ENCODE data around the gene MEIKIN. TPM values are rescaled to one million over a fixed set of nuclear protein-coding genes. Genes with fewer than 3 reads are reported as not detected.
A peak's percentile ranks its signal among the peaks of the same experiment; 100 is the strongest.

MEIKIN gene
- total RNA-seq, 4 donors from 2014 or later, result not detected

GRCh38 chr5:131810510-131811249 lies 134.8 kb downstream of the MEIKIN start:
- H3K27ac ChIP-seq (replicated peaks in 1 of 4), result peak overlapping the region; percentile 19 to 48 (median 34)
- no peak for TF ChIP-seq EP300 (IDR thresholded peaks at IDR 0.05)
- TF ChIP-seq, protein P1, sequence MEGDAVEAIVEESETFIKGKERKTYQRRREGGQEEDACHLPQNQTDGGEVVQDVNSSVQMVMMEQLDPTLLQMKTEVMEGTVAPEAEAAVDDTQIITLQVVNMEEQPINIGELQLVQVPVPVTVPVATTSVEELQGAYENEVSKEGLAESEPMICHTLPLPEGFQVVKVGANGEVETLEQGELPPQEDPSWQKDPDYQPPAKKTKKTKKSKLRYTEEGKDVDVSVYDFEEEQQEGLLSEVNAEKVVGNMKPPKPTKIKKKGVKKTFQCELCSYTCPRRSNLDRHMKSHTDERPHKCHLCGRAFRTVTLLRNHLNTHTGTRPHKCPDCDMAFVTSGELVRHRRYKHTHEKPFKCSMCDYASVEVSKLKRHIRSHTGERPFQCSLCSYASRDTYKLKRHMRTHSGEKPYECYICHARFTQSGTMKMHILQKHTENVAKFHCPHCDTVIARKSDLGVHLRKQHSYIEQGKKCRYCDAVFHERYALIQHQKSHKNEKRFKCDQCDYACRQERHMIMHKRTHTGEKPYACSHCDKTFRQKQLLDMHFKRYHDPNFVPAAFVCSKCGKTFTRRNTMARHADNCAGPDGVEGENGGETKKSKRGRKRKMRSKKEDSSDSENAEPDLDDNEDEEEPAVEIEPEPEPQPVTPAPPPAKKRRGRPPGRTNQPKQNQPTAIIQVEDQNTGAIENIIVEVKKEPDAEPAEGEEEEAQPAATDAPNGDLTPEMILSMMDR (IDR thresholded peaks at IDR 0.05), result peak; percentile 31 to 40 (median 38)
- TF ChIP-seq POLR2AphosphoS5 (IDR thresholded peaks at IDR 0.05), result no peak
- WGBS, result 6% methylated on average over 3 of the region's 3 CpGs

GRCh38 chr5:131796793-131797693 lies 148.4 kb downstream of the MEIKIN start, which contains the start of gene FNIP1:
Gene FNIP1, minus strand, starts transcription at chr5:131797017. Its CDS starts 96 bp downstream, at chr5:131796921.
- Histone ChIP-seq H3K36me3 (no peaks in the 10 kb centered on the region), H3K4me3 (peak within 1 kb of the TSS; percentile 80 to 99 (median 90)), H3K4me1 (peaks cover 5 to 46% (median 40%) of the 10 kb centered on the region in 4 donors), H3K27me3 (no peaks in the 10 kb centered on the region), H3K27ac (replicated peaks in 1 of 4) (peak within 1 kb of the TSS; percentile 99 to 100 (median 99)), H3K9me3 (no peaks in the 10 kb centered on the region)
- peak; percentile 100 for DNase-seq (ENCODE audit: extremely low spot score)
- TF ChIP-seq EP300 (IDR thresholded peaks at IDR 0.05) (no peak), POLR2A (IDR thresholded peaks at IDR 0.05; ENCODE audit: low read depth) (peak; percentile 94), POLR2AphosphoS5 (IDR thresholded peaks at IDR 0.05) (peak; percentile 98)
- TF ChIP-seq, protein P1 (IDR thresholded peaks at IDR 0.05), result no peak
- WGBS, result under 1% methylated on average over 30 of the region's 79 CpGs
- intact Hi-C loops (cut with DNase I), result loop anchor here (5.0 to 10.0 kb wide), 4 partner anchors 112 to 632 kb away; partner anchors contain the start of gene HINT1

More at GRCh38 chr5:131810510-131811249, 134.8 kb downstream of the MEIKIN start:
- H3K9me3 ChIP-seq, result no peaks in the 10 kb centered on the region
- no peaks in the 10 kb centered on the region for H3K36me3 ChIP-seq
- intact Hi-C loops (cut with DNase I), result loop anchor here (1.0 to 5.0 kb wide), 2 partner anchors 198 to 223 kb away; no protein-coding TSS in a partner anchor
- H3K4me1 ChIP-seq, result peaks cover 7 to 16% (median 14%) of the 10 kb centered on the region in 4 donors
- no peaks in the 10 kb centered on the region for H3K27me3 ChIP-seq
- no peak for DNase-seq (ENCODE audit: extremely low spot score)
- H3K4me3 ChIP-seq, result no peak overlapping the region

- H3K27me3 ChIP-seq, result no peaks in the 10 kb centered on the region
- peaks cover 12 to 55% (median 49%) of the 10 kb centered on the region in 4 donors for H3K4me1 ChIP-seq
- WGBS, result under 1% methylated on average over 22 of the region's 56 CpGs
- peak overlapping the region; percentile 99 to 100 (median 99) for H3K27ac ChIP-seq (replicated peaks in 1 of 4)
- intact Hi-C loops (cut with DNase I), result loop anchor here (5.0 to 10.0 kb wide), 4 partner anchors 111 to 631 kb away; partner anchors contain the start of gene HINT1
- peak overlapping the region; percentile 80 to 99 (median 90) for H3K4me3 ChIP-seq
- DNase-seq (ENCODE audit: extremely low spot score), result peak; percentile 93
- no peaks in the 10 kb centered on the region for H3K36me3 ChIP-seq
- no peaks in the 10 kb centered on the region for H3K9me3 ChIP-seq
- TF ChIP-seq EP300 (IDR thresholded peaks at IDR 0.05) (no peak), POLR2AphosphoS5 (IDR thresholded peaks at IDR 0.05) (peak in 1 of 2 donors; percentile 70), POLR2A (IDR thresholded peaks at IDR 0.05; ENCODE audit: low read depth) (no peak)
- TF ChIP-seq, protein P1 (IDR thresholded peaks at IDR 0.05), result no peak
Measured at GRCh38 chr5:131795879-131796792, 149.3 kb downstream of the MEIKIN start.

- 38% methylated on average over 6 of the region's 6 CpGs for WGBS
- peaks cover 12 to 64% (median 54%) of the 10 kb centered on the region in 4 donors for H3K4me1 ChIP-seq
Measured at GRCh38 chr5:131795228-131795627, 150.2 kb downstream of the MEIKIN start.

More at GRCh38 chr5:131795228-131795627, 150.2 kb downstream of the MEIKIN start:
- Histone ChIP-seq H3K4me3 (peak overlapping the region; percentile 80 to 99 (median 90)), H3K36me3 (no peaks in the 10 kb centered on the region), H3K27ac (replicated peaks in 1 of 4) (peak overlapping the region in 2 of 4 donors; percentile 99 to 100), H3K9me3 (no peaks in the 10 kb centered on the region), H3K27me3 (no peaks in the 10 kb centered on the region)
- DNase-seq (ENCODE audit: extremely low spot score), result no peak
- intact Hi-C loops (cut with DNase I), result loop anchor here (5.0 to 10.0 kb wide), 4 partner anchors 110 to 630 kb away; partner anchors contain the start of gene HINT1
- TF ChIP-seq POLR2A (IDR thresholded peaks at IDR 0.05; ENCODE audit: low read depth), result no peak
- TF ChIP-seq POLR2AphosphoS5 (IDR thresholded peaks at IDR 0.05), result no peak
- TF ChIP-seq, protein P1 (IDR thresholded peaks at IDR 0.05), result no peak
- no peak for TF ChIP-seq EP300 (IDR thresholded peaks at IDR 0.05)

All from esophagus muscularis mucosa (tissue), 4 donors.